ENCODE measurements around the gene RAPGEF5.

The RAPGEF5 gene

DNA sequence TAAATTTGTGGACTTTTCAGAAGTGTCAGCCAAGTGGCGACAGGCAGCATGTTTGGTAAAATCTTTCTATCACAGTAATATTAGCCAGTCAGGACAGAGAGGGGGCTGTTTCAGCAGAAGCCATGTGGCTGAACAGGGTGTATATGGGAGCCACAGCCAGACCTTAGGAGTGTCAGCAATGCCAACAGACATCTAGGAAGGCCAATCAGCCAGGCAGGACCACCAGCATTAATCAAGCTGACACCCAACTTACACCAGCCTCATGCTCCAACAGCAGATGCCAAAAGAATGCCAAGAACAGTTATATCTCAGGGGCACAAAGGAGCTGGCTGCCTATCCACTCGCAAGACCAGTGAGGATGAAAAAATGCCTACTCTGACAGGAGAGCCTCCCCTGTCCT lies 54.8 kb downstream of the RAPGEF5 start:
- no peak for DNase-seq

DNA sequence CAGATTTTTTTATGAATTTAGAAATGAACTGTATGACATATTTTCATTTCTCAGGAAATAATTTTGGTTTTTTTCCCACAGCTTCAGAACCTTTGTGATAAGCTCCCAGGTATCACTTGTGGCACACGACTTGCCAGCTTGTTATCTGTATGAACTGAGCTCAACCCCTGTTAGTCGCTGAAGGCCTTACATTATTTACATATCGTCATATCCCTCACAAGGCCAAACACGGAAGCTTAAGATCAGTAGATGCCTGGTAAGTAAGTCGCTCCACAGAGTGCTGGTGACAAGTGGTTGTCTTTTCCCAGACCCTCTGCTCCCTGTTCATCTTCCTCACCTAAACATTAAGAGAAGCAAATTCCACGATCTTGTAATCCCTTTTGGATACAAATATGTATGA lies 55.2 kb downstream of the RAPGEF5 start:
- no peak for DNase-seq

DNA sequence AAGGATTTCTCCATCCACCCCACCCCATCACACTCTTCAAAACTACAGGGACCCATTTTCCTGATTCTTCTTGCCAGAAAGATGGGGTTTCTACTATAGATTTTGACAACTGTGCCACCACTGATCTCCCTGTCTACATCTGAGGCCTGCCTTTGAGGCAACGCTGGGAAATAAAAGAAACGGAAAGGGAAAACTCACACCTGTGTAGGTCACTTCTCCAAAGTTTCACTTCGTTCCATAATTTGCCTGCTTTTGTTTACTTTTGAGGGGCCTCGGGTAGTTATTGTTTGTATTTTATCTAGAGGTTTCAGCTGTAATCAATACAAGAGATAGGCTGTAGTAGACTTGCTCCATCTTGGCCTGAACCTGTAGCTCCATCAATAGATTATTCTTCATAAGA lies 56.1 kb downstream of the RAPGEF5 start:
- no peak for DNase-seq

DNA sequence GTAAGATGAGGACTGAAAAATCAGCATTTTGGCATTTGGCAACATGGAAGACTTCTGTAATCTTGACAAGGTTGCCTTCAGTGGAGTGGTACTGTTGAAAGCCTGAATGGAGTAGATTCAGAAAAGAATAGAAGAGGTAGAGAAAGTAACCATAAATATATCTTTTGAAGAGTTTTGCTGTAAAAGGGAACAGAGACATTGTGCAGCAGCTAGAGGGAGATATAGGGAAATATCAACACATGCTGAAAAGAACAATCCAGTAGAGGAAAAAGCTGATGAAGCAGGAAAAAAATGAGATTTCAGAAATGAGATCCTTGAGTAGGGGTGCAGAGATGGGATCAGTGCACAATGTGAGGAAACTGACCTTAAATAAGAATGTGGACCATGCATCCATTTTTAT lies 60.0 kb downstream of the RAPGEF5 start:
- no peak for DNase-seq

DNA sequence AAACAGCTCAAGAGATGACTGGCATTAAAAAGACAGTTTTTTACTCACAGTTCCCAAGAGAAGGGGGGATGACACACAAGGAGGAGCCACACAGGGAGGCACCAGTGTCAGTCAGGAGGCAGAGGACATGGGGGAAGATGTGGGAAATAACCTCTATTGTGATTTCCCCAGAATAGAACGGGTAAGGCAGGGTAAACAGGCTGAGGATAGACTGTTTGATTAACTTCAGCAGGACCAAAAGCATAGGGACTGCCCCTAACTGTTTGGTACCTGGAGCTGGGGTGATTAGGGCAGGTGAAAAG lies 60.7 kb downstream of the RAPGEF5 start:
- no peak for DNase-seq

DNA sequence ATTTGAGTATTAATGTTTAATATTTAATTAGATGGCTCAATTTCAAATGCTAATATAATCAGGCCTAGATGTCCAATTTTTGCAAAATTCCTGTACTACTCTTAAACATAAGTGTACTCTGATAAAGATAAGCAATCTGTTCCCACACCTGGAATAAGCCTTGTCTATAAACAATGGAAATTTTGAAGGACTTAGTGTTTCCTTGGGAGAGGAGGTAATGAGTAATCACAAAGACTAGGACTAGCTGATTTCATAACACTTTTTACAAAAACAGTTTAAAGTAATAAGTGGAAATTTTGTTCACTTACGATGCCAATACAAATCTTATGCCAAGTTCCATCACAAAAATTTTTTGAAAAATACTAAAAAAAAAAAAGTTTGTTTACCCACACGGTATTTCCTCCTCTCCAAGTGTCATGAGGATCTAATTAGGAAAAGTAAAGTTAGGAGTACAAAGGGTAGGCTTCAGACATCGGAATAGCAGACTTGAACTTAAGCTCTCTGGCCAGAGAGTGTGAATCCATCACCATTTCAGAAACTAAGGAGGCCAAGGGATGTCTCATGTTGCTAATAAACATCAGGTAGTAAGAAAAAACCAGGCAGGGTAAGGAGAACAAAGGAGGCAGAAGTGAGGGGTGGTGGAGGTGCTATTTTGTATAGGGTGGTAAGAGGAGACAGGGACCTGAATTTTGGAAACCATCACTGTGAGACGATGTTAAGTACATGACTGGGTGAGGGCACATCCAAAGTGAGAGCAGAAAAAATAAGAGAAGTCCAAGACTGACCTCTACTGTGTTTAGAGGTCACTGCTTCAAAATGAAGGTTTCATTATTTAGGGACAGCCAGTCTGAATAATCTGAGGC lies 61.3 kb downstream of the RAPGEF5 start:
- no peak for DNase-seq

DNA sequence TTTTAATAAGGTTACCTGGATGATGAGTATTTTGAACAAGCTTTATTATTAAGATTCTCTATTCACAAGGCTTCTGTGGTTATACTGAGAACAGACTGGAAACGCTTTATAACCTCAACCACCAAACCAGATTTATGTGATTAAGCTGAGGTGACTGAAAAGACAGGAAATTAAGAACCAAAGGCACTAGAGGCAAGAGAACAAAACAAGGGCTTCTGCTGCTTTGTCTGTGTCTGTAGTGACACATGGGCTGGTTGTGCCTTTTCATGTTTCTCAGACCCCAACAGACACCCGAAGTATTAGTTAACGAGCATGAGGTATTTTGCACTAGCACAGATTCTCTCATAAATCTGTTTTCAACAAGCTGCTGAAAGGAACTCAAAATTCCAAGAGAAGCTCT lies 64.4 kb downstream of the RAPGEF5 start:
- DNase-seq = no peak

DNA sequence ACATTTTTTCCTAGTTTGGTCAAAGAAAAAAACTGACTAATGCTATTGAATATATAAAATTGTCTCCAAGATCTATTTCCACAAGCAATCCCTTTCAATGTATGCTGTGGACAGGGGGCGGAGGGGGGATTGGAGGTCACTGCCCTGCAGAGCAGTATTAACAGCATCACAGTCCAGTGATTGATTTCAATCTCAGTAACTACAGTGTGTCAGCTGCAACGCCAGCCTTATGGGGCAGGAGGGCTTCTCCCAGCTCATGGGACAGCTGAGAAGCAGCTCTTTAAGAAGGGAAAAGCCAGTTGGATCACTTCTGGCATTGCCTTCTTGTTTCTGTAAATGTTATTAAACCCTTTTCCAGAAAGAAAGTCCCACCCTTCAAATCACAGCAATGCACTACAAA lies 65.0 kb downstream of the RAPGEF5 start:
- no peak for DNase-seq

DNA sequence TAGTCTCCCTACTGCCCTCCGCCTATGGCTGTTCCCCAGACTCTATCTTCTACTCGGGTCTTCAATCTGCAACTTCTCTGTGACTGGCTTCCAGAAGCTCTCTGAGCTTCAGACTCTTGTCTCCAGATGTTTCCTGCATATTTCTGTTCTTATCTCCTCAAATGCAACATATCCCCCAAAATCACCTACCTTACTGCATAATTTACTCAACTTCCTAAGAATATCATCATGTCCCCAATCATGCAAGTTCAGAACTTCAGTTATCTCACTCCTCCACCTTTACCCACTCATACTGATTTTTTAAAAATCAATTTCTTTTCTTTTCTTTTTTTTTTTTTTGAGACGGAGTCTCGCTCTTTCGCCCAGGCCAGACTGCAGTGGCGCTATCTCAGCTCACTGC lies 68.8 kb downstream of the RAPGEF5 start:
- no peak for DNase-seq

DNA sequence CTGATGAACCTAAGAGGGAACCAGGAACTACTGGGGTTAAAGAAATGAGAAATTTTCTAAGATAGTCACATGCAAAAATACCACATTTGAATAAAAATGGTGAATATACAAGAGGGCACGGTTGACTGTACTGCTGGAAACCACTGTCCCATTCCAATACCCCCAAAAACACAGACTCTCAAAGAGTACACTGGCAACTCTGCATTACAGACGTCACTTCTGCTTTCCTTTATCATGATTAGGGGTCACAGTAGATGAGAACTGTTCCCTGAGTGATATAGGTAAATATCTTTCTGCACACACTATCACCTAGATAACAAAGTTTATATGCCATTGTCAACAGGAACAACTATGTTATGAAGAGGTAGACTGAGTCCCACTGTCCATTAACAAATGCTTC lies 69.5 kb downstream of the RAPGEF5 start:
- DNase-seq = no peak

DNA sequence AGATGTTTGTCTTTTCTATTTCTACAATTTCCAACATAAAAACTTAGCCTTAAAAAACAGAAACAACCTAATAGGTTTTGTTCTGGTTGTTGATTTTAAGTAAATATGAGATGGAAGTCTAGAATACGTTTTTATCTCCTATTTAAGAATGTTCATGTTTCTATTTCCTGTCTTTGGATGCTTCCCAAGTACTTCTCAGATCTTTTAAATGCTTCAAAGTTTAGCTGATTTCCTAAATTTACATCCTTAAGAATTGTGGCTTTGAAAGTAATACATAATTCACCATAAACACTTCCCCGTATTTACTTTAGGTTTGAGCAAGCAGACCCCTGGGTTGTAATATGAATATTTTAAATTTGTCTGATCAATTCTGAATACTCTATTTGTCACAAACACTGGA lies 70.5 kb downstream of the RAPGEF5 start:
- DNase-seq = no peak

DNA sequence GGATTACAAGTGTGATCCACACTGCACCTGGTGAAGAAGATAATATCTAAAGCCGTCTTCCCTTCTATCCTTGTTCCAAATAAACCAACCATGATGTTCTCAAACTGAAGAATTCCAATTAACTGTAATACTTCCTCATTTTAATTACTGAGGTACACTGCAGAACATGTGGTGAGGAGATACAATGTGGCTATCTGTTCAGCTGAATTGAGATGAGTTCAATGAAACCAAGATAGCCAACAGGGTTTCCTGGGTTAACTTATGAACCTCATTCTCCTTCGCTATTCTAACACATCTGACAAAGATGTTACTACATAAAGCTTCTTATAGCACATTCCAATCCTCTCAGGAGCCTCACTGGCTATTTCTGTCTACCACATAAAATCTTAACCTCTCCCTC lies 75.5 kb downstream of the RAPGEF5 start:
- DNase-seq = no peak

DNA sequence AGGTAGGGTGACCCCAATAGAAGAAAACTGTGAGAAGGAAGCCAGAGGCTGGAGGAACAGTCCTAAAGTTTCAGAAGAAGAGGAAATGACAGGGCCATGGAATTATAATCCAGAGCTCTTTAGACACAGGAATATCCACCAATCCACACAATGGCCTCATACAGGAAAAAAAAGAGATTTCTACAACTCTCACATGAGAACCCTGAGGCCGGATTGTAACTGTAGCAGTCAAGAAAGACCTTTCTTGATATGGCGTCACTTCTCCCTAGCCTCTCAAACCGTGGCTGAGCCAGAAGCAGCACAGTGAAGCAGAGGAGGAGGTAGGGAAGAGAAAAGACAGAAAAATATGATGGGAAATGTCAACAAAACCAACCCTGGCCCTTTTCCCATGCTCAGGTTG lies 76.9 kb downstream of the RAPGEF5 start:
- no peak for DNase-seq

DNA sequence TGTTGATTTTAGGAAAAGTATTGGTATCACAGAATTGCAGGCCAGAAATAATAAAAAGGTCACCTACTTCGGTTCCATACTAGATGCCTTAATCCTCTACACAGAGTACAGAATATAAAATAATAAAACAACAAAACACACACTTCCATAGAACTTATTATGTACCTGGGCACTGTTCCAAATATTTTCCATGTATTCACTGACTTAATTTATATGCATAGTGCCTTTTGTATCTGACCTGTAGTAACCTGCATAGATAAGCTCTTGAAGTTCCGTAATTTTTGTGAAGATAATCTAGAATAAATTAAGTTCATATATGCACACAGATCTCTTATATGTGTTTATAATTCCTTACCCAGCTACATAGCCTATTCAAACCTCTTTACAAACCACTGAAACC lies 78.3 kb downstream of the RAPGEF5 start:
- DNase-seq = no peak

DNA sequence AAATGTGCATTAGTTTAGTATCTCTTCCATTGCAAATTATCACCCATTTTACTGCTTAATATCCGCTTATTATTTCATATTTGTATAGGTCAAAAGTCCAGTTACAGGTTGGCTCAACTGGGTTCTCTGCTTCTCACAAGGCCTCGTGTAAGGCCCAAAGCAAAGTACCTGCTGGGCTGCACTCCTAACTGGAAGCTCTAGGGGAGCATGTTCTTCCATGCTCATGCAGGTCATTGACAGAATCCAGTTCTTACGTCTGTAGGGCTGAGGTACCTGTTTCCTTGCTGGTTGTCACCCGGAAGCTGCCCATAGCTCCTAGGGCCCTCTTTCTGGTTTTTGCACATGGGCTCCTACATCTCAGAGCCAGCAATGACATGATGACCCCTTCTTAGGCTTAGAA lies 79.6 kb downstream of the RAPGEF5 start:
- DNase-seq = no peak

DNA sequence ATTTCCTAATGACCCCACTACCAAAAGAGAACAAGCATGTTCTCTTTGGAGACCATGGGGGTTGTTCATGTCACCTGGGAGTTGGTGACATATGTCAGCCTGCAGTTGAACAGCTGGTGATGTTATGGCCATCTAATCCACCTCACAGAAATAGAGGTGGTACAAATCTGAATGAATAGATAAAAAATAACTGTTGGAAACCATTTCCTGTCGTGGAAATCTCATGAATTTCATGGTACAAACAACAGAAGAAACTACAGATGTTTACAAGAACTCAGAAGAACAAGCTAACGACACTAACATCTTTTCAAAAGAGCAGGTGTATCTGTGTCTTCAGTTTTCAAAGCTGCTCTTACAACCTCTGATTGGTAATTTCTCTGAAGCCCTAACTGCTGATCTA lies 81.3 kb downstream of the RAPGEF5 start:
- DNase-seq = no peak

DNA sequence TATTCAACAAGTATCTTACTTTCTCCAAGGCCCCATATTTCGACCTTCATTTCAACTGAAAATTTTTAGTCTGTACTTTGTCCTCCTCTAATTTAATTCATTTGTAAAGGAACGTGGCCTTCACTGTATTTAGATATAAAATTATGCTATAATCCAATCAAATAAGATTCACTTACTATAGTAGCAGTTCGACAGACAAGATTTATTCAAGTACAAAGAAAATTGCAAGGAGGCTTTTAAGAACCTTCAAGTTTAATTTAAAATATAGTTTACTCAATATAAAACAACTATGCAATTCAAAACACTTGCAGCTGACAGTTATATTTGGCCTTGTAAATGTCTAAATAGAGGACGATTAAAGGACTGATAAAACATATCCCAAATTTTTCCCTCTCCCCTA lies 85.6 kb downstream of the RAPGEF5 start:
- no peak for DNase-seq

DNA sequence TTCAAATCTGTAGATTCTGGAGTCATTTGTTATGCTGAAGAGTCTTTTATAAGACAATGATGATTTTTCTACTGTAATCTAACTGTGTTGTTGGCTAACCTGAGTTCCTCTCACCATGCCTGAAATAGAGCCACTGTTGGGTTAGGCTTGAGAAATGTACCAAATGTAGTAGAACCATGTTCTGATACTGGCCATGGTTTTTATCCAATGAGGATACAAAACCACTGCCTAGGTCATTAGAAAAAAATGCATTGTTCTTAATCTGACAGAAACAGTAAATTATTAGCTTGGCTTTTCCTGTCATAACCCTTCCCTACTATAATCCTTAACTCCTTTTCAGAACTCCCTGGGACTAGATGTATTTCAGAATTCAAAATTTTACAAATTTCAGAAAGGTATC lies 86.6 kb downstream of the RAPGEF5 start:
- DNase-seq = no peak

DNA sequence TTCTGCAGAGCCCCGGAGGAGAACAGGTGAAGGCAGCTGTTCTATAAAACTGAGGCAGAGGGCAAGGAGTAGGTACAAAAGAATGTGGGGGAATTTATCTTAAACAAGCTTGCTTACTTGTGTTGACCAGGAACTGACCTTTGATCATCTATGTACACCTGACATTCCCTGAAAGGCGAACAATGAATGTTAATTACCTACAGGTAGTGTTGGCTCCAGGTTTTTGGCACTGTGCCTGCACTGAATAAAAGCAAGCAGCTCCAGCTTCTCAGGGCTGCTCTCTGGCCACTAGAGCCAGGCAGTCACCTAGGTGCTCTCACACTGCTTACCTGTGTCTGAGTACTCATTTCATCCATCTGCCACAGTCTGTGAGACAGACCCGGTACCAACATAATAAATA lies 87.0 kb downstream of the RAPGEF5 start:
- no peak for DNase-seq

DNA sequence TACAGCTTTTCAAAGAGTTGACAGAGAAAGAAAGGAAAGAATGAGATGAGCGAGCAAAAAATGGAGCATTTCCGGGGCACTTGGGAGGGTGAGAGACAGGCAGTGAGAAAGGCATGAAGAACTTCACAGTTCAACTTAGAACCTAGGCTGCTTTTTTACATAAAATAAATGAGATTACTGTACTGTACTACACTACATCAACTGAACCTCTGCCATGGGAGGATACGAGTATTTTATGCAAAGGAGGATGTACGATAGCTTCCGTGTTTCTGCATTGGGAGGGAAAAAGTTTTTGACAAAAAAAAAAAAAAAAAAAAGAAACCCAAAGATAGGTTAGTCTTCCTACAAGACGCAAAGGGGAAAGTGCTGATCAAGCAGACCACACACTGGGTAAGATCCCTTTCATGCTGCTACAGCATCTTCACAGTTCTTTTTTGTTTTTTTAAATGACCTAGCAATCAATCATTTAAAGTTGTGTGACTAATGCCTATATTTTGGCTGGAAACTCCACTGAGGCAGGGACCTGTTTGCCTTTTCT lies 88.0 kb downstream of the RAPGEF5 start:
- DNase-seq = no peak

DNA sequence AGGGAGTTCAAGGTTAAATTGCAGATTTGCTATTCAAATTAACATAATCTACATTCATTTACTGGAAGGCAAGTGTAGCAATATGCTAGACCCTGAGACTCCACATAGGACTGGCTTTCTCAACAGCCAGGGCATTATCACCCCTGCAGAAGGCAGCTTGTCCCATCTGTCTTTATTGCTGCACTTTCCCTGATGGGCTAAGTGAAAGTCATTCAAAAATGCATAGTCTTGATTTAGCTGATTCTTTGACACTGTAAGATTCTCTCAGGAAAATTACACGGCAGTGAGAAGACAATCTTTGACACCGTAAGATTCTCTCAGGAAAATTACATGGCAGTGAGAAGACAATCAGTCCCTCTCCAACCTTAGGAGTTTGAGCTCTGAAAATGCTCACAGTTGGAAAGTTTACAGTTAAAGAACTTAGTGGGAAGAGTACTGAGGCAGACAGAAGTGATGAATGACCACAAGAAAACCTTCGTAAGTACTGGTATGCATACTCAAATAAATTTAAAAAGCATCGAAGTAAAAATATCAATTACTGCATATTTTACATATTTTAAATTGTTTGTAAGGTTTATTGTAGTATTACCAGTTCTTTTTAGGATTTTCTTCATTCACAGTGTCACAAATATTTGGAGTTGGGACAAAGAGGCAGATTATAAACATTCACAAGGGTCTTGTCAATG lies 88.9 kb downstream of the RAPGEF5 start:
- no peak for DNase-seq

DNA sequence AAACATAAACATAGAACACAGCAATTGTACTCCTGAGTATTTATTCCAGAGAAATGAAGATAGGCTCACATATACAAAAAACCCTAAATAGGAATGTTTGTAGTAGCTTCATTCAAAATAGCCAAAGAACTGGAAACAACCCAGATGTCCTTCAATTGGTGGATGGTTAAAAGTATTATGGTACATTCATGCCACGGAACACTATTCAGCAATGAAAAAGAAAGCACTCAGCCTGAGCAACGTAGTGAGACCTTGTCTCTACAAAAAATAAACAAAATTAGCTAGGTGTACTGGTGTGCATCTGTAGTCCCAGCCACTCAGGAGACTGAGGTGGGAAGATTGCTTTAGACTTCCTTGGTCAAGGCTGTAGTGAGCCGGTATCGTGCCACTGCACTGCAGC lies 94.4 kb downstream of the RAPGEF5 start:
- no peak for DNase-seq

DNA sequence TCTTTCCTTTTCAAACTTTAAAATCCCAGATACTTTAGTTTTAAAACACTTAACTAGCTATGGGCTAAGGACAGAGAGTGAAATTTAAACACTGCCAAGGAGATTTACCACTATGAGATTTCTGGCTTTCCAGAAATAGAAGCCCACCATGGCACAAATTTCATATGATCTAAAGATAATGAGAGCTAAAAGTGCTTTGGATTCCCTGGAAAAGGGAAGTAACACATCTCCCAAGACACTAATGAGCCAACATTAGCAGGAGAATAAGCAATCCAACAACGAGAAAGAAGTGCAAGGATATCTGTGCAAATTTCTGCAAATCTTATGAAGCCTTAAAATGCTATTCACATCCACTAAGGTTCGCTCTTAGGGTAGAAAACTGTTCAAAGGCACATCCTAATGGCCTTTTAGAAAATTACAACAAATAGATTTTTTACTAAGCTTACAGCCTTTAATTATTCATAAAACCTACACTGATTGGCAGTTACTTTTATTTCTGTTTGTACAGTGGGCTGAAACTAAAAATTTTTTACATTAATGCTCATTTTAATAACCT lies 100.3 kb downstream of the RAPGEF5 start:
- DNase-seq = no peak

DNA sequence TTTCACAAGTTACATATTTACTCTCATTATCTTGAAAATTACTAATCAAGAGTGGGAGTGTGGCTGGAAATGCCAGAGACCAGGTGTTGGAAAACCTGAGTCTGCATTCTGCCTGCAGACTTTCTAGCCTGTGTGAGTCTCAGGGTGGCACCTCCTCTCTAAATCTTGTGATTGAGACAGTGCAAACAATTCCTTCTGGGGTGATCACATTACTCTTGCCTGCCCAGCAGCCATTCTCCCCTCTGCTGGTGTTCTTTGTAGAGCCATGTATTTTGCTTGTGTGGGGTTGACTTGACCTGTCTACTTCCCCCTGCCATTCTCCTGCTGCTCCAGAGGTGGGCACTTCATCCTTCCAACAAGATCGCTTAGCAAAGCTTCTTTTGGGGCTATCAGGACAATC lies 101.1 kb downstream of the RAPGEF5 start:
- DNase-seq = no peak
